Right lung (tissue), 5 donors: Measurements from ENCODE around the gene TMC6. TPM values are rescaled to one million over a fixed set of nuclear protein-coding genes. Genes with fewer than 3 reads are reported as not detected.
"Not testable (repeated sequence)": the region's sequence is repeated elsewhere in the genome, so short reads cannot be mapped to it uniquely, and the experiment has no call there.

Source experiments
- DNase-seq, 2 donors: peaks; one replicate each; pipeline ENCODE4 v3.0.0-alpha.2; 2013
- polyA plus RNA-seq, 5 donors: library from polyadenylated mRNA; unstranded; fragments of 120-200 nt; gene quantifications; one replicate each; pipeline versions ENCODE4 v1.2.1 to v1.2.3, GENCODE V29; 2013; ENCODE audit warnings: inconsistent platforms in 1 of 5, low replicate concordance in 1 of 5; ENCODE audit not compliant: insufficient read length in 5 of 5, insufficient read depth in 1 of 5

TMC6 gene
- polyA plus RNA-seq, 5 donors, result 23.7 to 47.7 (median 38.6) TPM

DNA sequence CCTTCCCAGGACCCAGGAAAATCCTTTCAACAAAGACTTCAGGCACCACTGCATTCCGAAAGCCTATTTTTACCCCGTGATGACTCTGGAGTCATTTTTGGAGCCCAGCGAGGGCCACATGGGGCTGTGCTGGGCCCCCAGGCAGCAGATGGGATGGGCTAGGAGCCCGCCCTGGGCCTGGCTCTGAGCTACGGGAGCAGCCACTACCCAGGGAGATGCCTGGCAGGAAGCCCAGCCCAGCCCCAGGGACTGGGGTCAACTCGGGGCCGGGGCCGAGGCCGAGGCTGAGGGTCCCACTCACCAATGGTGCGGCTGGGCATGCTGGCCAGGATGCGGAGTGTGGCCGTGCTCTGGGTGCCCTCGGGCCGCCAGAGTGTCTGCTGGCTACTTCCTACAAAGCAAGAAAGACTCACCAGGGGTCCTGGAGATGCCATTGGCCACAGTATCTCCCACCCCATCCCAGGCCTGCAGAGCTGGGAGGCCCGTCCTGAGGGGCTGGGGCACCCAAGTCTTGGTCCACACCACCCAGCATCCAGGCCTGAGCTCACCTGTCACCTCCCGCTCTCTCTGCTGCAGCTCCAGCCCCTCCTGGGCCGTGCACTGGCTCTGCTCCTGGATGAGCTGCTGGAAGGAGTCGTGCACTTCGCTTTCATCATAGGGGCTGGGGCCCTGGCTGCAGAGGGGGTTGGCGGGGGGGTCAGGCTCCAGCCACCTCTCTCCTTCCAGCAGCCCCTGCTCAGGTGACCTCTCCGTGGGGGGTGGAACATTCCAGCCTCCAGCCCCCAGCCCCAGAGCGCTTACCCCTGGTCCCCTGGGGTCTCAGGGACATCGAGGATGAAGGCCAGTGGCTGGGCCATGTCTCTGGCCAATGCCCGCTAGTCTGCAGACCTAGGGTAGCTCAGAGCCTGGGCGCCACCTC, 2.3 kb downstream of the TMC6 start:
- DNase-seq, result no peak

GRCh38 chr17:78125138-78125913, 3.2 kb downstream of the TMC6 start:
- DNase-seq, result no peak

- no peak for DNase-seq
Observed at GRCh38 chr17:78124836-78125137, 3.8 kb downstream of the TMC6 start.

GRCh38 chr17:78124081-78124835, 4.3 kb downstream of the TMC6 start:
- DNase-seq, result no peak

DNA sequence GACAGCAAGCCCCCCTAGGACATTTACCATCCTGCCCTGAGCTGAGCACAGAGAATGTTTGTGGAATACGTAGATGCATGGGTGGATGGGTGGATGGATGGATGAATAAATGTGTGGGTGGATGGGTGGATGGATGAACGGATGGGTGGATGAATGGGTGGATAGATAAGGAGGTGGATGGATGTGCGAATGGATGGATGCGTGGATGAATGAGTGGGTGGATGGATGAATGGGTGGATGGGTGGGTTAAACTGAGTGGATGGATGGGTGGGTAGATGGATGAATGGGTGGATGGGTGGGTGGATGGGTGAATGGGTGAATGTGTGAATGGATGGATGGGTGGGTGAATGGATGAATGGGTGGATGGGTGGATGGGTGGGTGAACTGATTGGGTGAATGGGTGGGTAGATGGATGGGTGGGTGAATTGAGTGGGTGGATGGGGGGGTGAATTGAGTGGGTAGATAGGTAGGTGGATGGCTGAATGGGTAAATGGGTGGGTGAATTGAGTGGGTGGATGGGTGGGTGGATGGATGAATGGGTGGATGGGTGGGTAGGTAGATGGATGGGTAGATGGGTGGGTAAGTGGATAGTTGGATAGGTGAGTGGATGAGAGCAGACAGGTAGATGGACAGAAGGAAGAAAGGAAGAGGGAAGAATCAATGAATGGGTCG, 5.2 kb downstream of the TMC6 start:
- no peak for DNase-seq

- no peak for DNase-seq
Observed at GRCh38 chr17:78122931-78123249, 5.7 kb downstream of the TMC6 start.

- DNase-seq, result no peak
Observed at GRCh38 chr17:78122216-78122930, 6.2 kb downstream of the TMC6 start.

- DNase-seq, result no peak
Observed at GRCh38 chr17:78121801-78122215, 6.7 kb downstream of the TMC6 start.

DNA sequence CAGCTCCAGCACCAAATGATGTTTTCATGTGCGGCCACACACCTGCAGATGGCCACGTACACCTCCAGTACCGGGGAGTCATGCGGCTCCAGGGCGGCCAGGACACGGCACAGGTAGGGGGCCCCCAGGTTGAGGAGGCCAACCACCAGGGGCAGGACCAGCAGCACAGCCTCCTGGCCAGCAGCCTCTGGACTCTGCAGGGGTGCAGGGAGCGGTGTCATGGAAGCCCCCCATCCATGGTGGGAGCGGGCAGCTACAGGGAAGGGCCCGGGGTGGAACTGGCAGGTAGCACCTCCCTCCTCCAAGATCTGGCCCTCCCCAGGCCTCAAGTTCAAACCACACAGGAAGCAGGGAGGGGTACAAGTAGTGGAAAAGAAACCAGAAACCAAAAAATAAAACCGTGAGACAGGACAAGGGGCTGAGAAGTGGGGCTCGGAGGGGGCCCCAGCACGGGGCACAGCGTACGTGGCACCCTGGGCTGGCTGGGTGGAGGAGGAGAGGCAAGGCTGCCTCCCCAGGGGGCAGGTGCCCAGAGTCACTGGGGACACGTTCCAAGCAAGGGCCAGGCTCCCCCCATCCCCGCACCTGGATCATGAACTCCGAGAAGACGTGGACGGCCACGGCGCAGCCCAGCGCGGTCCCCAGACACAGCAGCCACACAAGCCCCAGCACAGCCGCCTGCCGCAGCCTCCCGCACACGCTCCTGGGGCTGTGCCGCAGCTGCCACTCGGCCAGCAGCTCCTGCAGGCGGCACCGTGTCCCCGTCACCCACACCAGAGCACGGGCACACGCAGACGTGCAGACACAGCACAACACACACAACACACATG, 7.4 kb downstream of the TMC6 start:
- no peak for DNase-seq

DNA sequence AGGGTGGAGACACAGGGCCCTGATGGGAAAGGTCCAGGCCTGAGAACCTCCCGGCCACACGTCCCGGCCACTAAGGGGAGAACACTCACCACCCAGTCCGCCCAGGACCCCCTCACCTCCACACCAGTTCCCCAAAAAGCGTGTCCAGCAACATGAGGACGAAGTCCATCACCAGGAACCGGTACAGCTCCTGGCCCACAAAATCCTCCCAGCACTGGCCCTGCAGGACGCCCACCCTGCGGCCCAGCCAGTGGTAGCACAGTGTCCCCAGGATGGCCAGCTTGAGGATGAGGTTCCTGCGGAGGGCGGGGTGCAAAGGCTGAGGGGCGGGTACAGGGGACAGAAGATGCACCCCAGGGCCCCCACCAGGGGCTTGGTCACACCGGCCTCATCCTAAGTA, 8.0 kb downstream of the TMC6 start:
- no peak for DNase-seq

DNA sequence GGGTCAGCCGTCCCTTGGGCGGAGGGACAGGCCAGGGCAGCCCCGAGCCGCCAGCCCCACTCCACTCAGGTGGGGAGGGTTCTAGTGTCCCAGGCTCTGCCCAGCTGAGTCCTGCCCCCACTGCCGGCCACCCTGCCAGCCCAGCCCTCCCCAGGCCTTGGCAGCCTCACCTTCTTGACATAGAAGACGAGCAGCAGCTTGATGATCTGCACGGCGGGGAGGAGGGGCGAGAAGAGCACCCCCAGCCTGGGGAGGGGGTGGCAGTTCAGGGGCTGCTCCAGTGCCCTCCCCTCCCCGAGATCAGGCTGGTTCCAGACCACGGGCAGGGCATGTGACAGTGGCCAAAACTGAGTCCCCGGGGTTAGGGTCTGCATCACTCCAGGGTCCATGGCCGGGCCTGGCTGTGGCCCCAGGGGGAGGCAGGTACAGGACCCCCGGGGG, 9.7 kb downstream of the TMC6 start:
- no peak for DNase-seq

- no peak for DNase-seq
Observed at GRCh38 chr17:78117027-78117981, 11.3 kb downstream of the TMC6 start.

- DNase-seq, result no peak
Observed at GRCh38 chr17:78116411-78116810, 12.1 kb downstream of the TMC6 start.

DNA sequence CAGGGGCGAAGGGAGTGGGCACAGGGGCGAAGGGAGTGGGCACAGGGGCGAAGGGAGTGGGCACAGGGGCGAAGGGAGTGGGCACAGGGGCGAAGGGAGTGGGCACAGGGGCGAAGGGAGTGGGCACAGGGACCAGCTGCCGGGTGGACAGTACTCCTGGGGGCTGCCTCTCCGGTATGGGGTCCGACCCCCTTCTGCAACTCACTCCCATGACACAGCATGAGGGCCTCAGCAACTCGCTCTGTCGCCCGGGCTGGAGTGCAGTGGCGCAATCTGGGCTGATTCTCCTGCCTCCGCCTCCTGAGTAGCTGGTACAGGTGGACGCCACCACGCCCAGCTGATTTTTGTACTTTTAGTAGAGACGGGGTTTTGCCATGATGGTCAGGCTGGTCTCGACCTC, 12.8 kb downstream of the TMC6 start:
- not testable (repeated sequence) for DNase-seq

- DNase-seq, result no peak
Observed at GRCh38 chr17:78114831-78115723, 13.5 kb downstream of the TMC6 start.

- no peak for DNase-seq
Observed at GRCh38 chr17:78113804-78114785, 14.5 kb downstream of the TMC6 start.
